ENCODE results near the gene L3MBTL2.
"Not testable (repeated sequence)": the region's sequence is repeated elsewhere in the genome, so short reads cannot be mapped to it uniquely, and the experiment has no call there.

DNA sequence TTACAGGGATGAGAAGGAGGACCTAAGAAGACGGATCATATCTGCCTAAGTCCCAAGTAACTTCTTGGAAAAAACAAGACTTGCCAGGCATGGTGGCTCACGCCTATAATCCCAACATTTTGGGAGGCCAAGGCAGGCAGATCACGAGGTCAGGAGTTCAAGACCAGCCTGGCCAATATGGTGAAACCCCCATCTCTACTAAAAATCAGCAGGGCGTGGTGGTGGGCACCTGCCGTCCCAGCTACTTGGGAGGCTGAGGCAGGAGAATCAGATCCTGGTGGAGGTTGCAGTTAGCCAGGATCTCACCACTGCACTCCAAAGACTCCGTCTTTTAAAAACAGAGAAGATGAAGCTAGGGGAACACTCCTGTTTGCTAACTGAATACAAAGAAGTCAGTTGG is 24.8 kb upstream of the L3MBTL2 start:
- TF ChIP-seq CTCF (IDR thresholded peaks at IDR 0.05; ENCODE audit: low read length); EZH2 (optimal IDR thresholded peaks at IDR 0.05; ENCODE audit: low read depth, low read length); EZH2phosphoT487 (IDR thresholded peaks at IDR 0.05; ENCODE audit: low read length): not testable (repeated sequence)

Measured in MM.1S (cell line).